NB4 (cell line): ENCODE data around the gene SLCO2B1.

Source experiments
- DNase-seq: peaks from one replicate; pipeline ENCODE4 v3.0.0; 2010; ENCODE audit warnings: low read depth
- H3K4me3 ChIP-seq: one replicate; pipeline ENCODE4 v1.5.1; 2011; ENCODE audit warnings: mild to moderate bottlenecking, low read depth, low read length, moderate library complexity
- MYC ChIP-seq: IDR thresholded peaks from 2 replicates; pipeline ENCODE4 v1.6.1; 2011; ENCODE audit warnings: low read depth, low read length
- POLR2A ChIP-seq: IDR thresholded peaks from 2 replicates; pipeline ENCODE4 v1.6.1; 2011; ENCODE audit warnings: mild to moderate bottlenecking; ENCODE audit not compliant: insufficient read length; ENCODE audit errors: extremely low read depth
- TF ChIP-seq, protein P1 (sequence below): IDR thresholded peaks from one replicate; pipeline ENCODE4 v1.5.1; 2012; ENCODE audit warnings: low read depth, low read length
- TF ChIP-seq, protein P2 (sequence below): IDR thresholded peaks from 2 replicates; pipeline ENCODE4 v1.6.1; 2011; ENCODE audit warnings: low read depth, low read length

Gene SLCO2B1

GRCh38 chr11:75205564-75206020, 54.7 kb downstream of the SLCO2B1 start:
- TF ChIP-seq, protein P1, sequence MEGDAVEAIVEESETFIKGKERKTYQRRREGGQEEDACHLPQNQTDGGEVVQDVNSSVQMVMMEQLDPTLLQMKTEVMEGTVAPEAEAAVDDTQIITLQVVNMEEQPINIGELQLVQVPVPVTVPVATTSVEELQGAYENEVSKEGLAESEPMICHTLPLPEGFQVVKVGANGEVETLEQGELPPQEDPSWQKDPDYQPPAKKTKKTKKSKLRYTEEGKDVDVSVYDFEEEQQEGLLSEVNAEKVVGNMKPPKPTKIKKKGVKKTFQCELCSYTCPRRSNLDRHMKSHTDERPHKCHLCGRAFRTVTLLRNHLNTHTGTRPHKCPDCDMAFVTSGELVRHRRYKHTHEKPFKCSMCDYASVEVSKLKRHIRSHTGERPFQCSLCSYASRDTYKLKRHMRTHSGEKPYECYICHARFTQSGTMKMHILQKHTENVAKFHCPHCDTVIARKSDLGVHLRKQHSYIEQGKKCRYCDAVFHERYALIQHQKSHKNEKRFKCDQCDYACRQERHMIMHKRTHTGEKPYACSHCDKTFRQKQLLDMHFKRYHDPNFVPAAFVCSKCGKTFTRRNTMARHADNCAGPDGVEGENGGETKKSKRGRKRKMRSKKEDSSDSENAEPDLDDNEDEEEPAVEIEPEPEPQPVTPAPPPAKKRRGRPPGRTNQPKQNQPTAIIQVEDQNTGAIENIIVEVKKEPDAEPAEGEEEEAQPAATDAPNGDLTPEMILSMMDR: no peak
- TF ChIP-seq POLR2A (no peak), MYC (no peak)
- TF ChIP-seq, protein P2, sequence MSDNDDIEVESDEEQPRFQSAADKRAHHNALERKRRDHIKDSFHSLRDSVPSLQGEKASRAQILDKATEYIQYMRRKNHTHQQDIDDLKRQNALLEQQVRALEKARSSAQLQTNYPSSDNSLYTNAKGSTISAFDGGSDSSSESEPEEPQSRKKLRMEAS: no peak
- no peak overlapping the region for H3K4me3 ChIP-seq
- no peak for DNase-seq

- no peak overlapping the region for H3K4me3 ChIP-seq
- no peak for DNase-seq
- TF ChIP-seq POLR2A (no peak), MYC (no peak)
- TF ChIP-seq, protein P1: no peak
- TF ChIP-seq, protein P2: no peak
Observed at GRCh38 chr11:75208446-75208845, 57.5 kb downstream of the SLCO2B1 start.

- no peak for TF ChIP-seq MYC
- TF ChIP-seq, protein P1: no peak
- no peak for TF ChIP-seq POLR2A
- TF ChIP-seq, protein P2: no peak
- no peak for DNase-seq
- H3K4me3 ChIP-seq: no peak overlapping the region
Observed at GRCh38 chr11:75212411-75212810, 61.5 kb downstream of the SLCO2B1 start.

DNA sequence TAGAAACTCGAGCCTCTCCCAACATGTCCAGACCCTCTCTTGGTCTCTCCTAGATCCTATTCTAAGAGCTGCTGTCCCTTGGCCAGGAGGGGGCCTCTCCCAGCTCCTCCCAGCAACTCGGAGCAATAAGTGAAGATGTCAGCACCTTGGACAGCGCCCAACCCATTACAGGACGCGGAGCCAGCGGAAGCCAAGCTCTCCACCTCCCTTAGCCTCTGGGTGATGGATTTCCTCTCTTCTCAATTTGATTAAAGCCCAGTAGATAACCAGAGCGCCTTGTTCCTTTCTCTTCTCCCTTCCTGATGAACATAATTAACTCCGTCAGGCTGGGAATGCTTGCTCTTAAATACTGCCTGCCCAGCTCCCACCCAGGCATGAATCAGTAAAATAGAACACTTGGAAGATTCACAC, 63.5 kb downstream of the SLCO2B1 start:
- peak; percentile 86 for DNase-seq
- H3K4me3 ChIP-seq: no peak overlapping the region
- TF ChIP-seq MYC: no peak
- TF ChIP-seq, protein P1: peak; percentile 71

- no peak for DNase-seq
- no peak overlapping the region for H3K4me3 ChIP-seq
- TF ChIP-seq, protein P2: no peak
- TF ChIP-seq MYC: no peak
- TF ChIP-seq POLR2A: no peak
- TF ChIP-seq, protein P1: no peak
Observed at GRCh38 chr11:75214843-75215242, 63.9 kb downstream of the SLCO2B1 start.

- no peak for DNase-seq
- TF ChIP-seq, protein P1: no peak
- TF ChIP-seq POLR2A: no peak
- no peak for TF ChIP-seq MYC
- TF ChIP-seq, protein P2: no peak
- H3K4me3 ChIP-seq: no peak overlapping the region
Observed at GRCh38 chr11:75219869-75220268, 69.0 kb downstream of the SLCO2B1 start.
